ENCODE results near the gene INSRR. TPM values are rescaled to one million over a fixed set of nuclear protein-coding genes. Genes with fewer than 3 reads are reported as not detected.
A peak's percentile ranks its signal among the peaks of the same experiment; 100 is the strongest.

Gene INSRR
- total and polyA plus RNA-seq, 9 of the 15 experiments (the other 6 are each of a cell fraction or from before 2014, with no cell fraction given) = 0.03 to 0.18 (median 0.06) TPM; not detected in 3

DNA sequence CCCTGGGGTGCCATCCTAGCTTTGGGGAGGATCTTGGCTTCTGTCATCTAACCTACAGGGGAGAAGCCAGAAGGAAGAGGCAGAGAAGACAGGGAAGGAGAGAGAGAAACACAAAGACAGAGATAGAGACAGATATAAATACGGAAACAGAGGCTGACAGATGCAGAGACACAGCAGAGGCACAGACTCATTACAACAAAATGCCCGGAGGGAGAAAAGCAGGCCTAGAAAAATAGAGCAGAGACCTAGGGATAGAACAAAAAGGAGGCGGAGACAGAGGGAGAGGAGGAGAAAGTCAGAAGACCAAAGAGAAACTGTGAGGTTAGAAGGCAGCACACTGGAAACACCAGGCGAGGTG is 36.5 kb upstream of the INSRR start (continued):
- TF ChIP-seq, protein P1, sequence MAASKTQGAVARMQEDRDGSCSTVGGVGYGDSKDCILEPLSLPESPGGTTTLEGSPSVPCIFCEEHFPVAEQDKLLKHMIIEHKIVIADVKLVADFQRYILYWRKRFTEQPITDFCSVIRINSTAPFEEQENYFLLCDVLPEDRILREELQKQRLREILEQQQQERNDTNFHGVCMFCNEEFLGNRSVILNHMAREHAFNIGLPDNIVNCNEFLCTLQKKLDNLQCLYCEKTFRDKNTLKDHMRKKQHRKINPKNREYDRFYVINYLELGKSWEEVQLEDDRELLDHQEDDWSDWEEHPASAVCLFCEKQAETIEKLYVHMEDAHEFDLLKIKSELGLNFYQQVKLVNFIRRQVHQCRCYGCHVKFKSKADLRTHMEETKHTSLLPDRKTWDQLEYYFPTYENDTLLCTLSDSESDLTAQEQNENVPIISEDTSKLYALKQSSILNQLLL (CRISPR knock-in tag; IDR thresholded peaks at IDR 0.05; ENCODE audit: borderline replicate concordance) = no peak
- TF ChIP-seq SRSF3 (IDR thresholded peaks at IDR 0.05; ENCODE audit: insufficient read depth, low read length) (no peak), PML (IDR thresholded peaks at IDR 0.05; ENCODE audit: low read length) (no peak), CBX8 (IDR thresholded peaks at IDR 0.05; ENCODE audit: borderline replicate concordance, extremely low read depth, low read depth, low read length, poor library complexity, severe bottlenecking) (no peak), ASH1L (IDR thresholded peaks at IDR 0.05; ENCODE audit: borderline replicate concordance, low read depth, partially characterized antibody) (no peak), HNRNPK (IDR thresholded peaks at IDR 0.05; ENCODE audit: low read depth, low read length, poor library complexity, severe bottlenecking) (no peak), ZBTB7A (IDR thresholded peaks at IDR 0.05; ENCODE audit: borderline replicate concordance, control insufficient read depth, low read depth, low read length) (no peak), POLR2AphosphoS5 (IDR thresholded peaks at IDR 0.05; ENCODE audit: control insufficient read depth, insufficient read depth, low read depth, low read length) (no peak), CGGBP1 (CRISPR knock-in tag; IDR thresholded peaks at IDR 0.05) (no peak), ARID1B (IDR thresholded peaks at IDR 0.05) (no peak), ETV1 (tag; conservative IDR thresholded peaks at IDR 0.05; ENCODE audit: low read depth) (0 out of 2 replicates have a peak, but pooled peaks have one; percentile 26), HDGF (IDR thresholded peaks at IDR 0.05) (0 out of 2 replicates have a peak, but pooled peaks have one; percentile 21), SUPT5H (IDR thresholded peaks at IDR 0.05) (no peak), MED1 (CRISPR knock-in tag; IDR thresholded peaks at IDR 0.05; ENCODE audit: borderline replicate concordance) (no peak), HNRNPL (IDR thresholded peaks at IDR 0.05; ENCODE audit: low read depth, low read length) (no peak)

All from K562 (cell line).